Colon (tissue), 2 donors: ENCODE results near the gene MYH6.

Source experiments
- FAIRE-seq: peaks from 2 replicates; lab custom pipeline; 2012; peaks lifted over from hg19 to GRCh38; lab: Jason Lieb, UNC
- donor health status: control.
- donor health status: control.

MYH6 gene

GRCh38 chr14:23355871-23356435 is 52.1 kb downstream of the MYH6 start:
- no peak for FAIRE-seq

DNA sequence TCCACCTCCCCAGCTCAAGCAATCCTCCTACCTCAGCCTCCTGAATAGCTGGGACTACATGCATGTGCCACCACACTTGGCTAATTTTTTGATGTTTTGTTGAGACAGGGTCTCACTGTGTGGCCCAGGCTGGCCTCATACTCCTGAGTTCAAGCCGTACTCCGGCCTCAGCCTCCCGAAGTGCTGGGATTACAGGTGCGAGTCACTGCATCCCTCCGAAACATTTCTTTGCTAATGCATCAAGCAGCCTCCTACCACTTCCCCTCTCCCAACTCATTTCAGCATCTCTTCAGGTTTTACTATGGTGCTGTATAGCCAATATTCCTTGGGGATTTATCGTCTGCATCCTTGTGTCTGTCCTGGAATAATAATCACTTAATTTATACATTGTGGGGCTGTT is 53.1 kb downstream of the MYH6 start:
- FAIRE-seq: no peak

DNA sequence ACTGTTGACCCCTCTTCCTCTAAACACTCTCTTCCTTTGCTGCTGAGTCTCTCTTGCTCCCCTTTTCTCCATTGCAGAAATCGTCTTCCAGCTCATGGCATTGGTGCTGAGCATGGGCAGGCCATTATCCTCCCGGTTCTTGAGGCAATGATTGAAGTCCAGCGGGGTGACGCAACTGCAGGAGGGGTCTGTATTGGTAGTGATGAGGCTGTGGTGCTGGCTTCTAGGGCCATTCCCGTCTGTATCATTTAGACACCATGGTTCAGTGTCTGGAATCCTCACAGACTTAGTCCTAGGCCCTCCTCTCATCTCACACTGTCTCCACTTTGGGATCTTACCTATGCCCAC is 54.7 kb downstream of the MYH6 start:
- no peak for FAIRE-seq

GRCh38 chr14:23352506-23353432 is 55.3 kb downstream of the MYH6 start, which contains the start of gene SLC22A17:
TSS of gene SLC22A17 (minus strand) at chr14:23352887.
- FAIRE-seq: no peak

DNA sequence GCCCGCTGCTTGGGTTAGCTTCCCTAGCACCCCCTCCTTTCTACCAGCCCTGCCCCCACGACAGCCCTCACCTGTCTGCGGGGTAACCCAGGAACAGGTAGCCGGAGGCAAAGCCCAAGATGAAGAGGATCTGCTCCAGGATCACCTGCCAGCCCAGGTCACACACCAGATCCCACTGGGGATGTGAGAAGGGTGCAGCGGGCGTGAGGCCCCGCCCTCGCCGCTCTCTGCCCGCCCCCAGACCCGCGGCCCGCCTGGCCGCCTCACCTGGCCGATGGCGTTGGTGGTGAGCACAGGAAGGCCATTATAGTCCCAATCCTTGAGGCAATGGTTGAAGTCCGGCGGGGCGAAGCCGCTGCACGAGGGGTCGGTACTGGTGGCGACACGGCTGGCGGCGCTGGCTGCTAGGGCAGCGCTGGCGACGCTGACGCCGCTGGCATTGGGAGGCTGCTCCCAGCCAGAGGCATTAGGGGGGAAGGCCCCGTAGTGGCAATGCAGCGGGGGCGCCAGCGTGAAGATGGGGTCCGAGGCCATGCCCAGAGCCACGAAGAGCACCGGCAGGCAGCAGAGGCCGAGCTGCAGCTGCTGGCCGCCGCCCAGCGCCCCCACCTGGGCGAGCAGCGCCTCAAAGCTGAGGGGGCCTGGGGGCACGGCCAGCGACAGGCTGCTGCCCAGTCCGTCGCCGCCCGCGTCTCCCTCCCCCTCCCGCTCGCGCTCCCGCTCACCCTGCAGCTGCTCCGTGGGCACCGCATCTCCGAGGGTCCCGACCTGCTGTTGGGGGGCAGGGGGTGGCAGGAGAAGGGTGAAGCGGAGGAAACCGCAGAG is 56.2 kb downstream of the MYH6 start:
- no peak for FAIRE-seq

- no peak for FAIRE-seq
Observed at GRCh38 chr14:23349156-23349845, 58.8 kb downstream of the MYH6 start.

DNA sequence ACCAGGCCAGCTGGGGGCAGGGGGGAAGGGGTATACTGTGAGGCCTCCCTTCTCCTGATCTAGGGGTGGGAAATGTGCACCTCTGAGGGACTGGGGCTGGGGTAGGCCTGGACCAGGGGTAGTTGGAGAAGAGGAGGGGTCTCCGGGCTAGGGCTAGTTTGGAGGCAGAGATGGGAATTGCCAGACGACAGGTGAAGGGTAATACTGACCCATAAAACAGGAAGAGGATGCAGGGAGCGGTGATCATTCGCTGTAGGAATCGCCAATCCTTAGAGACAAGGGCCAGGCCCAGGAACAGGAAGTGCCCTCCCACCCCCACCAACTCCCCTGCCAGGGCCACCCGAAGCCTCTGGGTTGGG is 59.8 kb downstream of the MYH6 start:
- no peak for FAIRE-seq

DNA sequence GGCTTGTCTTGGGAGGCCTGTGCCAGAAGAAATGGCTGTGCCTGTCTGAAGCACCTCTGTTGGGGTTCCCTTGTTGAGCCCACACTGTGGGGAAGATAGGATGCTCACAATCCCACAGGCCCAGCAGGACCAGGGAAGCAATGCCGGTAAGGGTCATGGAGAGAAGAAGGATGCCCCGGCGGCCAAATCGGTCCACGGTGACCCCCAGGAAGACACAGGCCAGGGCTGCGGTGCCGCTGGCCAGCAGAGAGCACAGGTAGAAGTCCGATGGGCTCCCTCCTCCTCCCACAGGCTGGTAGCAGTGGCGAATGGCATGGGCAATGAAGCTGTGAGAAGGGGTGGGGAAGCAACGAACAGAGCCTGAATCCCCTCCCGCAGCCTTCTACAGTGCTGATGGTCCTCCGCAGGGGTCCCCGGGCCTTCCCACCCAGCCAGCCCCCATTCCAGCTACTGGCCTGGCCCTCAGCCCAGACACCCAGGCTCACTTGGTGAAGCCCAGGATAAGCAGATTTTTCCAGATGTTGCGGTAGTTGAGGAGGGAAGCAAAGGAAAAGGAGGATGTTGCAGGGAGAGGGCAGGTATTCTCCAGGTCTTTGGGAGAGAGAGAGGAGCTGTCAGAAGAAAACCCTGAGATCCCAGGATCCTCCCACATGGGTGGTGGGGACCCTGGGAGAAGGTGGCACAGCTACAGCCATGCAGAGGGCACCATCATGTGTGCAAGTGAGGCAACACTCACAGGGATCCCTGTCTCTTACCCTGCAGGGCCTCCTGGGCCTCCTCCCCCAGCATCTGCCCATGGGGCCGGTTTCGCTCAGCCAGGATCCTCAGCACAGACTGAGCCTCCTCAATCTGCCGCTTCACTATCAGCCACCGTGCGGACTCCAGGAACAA is 60.4 kb downstream of the MYH6 start:
- no peak for FAIRE-seq

GRCh38 chr14:23346693-23347405 is 61.2 kb downstream of the MYH6 start:
- FAIRE-seq: no peak

DNA sequence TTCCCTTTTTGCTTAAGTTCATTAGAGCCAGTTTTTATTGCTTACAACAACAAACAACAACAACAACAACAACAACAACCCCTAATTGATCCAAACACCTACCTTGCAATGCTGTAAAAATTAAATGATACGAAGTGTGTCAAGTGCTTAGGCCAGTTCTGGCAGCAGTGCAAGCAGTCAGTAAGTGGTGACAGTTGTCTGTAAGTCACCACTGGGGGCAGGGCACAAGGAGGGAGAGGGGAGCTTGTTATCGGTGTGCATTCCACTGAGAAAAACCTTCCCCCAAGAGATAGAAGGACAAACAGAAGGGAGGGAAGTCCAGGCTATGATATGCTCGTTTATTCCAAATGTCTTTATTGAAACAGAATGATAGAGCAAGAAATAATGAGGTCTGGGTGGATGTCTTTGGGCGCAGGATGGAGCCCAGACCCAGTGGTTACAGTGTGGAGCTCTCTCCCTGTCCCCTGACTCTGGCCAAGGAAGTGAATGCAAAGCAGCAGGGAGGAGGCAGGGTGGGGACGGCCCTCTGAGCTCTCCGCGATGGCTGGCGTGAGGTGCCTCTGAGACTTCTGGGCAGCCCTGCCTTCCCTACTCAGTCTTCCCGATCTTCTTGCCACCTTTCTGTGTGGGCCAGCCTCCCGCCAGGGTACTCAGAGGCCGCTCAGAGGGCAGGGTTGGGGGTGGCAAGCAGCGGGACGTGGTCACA is 61.9 kb downstream of the MYH6 start:
- FAIRE-seq: no peak

DNA sequence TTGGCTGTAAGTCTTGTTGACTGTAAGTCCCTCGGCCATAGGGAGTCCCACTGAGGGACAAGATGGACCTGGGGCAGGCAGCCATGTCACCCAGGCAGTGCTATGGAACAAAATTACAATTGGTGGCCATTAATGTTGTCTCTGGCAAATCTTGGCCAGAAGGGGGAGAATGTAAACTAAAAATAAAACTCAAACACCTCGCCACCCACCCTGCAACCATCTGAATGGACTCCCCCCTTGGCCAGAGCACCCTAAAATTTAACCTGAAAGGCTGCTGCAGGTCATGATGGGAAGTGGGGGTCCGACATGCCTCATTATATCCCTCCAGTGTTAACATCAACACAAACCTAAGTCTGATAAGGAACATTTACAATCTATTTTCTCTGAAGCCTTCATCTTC is 63.6 kb downstream of the MYH6 start:
- no peak for FAIRE-seq

GRCh38 chr14:23339506-23340268 is 68.4 kb downstream of the MYH6 start:
- no peak for FAIRE-seq

DNA sequence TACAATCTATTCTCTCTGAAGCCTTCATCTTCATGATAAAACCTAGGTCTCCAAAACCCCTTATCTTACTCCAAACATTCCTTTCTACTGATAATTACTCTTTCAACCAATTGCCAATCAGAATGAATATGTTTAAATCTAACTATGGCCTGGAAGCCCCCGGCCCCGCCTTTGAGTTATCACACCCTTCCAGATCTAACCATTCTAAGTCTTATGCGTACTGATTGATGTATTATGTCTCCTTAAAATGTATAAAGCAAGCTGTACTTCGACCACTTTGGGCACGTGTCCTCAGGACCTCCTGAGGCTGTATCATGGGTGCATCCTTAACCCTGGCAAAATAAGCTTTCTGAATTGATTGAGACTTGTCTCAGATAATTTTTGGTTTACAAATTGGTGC is 72.5 kb downstream of the MYH6 start:
- FAIRE-seq: no peak
